ENCODE data around the gene PUM1. TPM values are rescaled to one million over a fixed set of nuclear protein-coding genes. Genes with fewer than 3 reads are reported as not detected.
A peak's percentile ranks its signal among the peaks of the same experiment; 100 is the strongest.

Gene PUM1
- total RNA-seq, 4 donors from 2014 or later, result 118 to 191 (median 132) TPM

- intact Hi-C loops (cut with DNase I), result no loop called here
- Histone ChIP-seq H3K27me3 (no peaks in the 10 kb centered on the region), H3K9me3 (no peaks in the 10 kb centered on the region), H3K4me3 (replicated peaks in 1 of 3) (no peak overlapping the region), H3K36me3 (no peaks in the 10 kb centered on the region), H3K4me1 (no peaks in the 10 kb centered on the region), H3K27ac (no peak overlapping the region)
- peak in 1 of 2 donors; percentile 12 for DNase-seq
- no peak for TF ChIP-seq POLR2A (IDR thresholded peaks at IDR 0.05)
- WGBS, 2 donors, result 91 to 94% methylated on average over 2 of the region's 2 CpGs
Measured at GRCh38 chr1:31073044-31073443, 7.5 kb upstream of the PUM1 start.

DNA sequence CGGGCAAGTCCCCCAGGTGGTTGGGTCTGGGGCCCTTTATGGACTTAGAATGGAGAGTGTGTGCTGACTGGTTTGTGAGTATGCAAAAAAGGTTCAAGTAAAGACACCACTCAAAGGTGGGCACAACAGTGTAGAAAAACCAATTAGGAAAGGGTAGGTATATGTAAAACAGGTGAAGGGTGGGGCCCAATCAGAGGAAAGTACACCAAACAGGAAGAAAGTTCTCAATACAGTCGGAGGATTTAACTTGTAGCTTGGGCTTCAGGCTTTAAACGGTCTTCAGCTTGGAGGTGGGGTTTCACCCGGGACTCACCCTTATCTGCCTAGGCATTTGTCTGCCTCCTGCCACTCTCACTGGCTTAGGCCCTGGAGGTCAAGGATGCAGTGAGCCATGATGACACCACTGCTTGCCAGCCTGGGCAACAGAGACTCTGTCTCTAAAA, 6.8 kb upstream of the PUM1 start:
- Histone ChIP-seq H3K27ac (no peak overlapping the region), H3K36me3 (no peaks in the 10 kb centered on the region), H3K27me3 (no peaks in the 10 kb centered on the region), H3K9me3 (no peaks in the 10 kb centered on the region), H3K4me1 (no peaks in the 10 kb centered on the region), H3K4me3 (replicated peaks in 1 of 3) (no peak overlapping the region)
- intact Hi-C loops (cut with DNase I), result no loop called here
- no peak for DNase-seq
- 71 to 72% methylated on average over 4 of the region's 4 CpGs for WGBS, 2 donors
- no peak for TF ChIP-seq POLR2A (IDR thresholded peaks at IDR 0.05)
- TF ChIP-seq, protein P1, sequence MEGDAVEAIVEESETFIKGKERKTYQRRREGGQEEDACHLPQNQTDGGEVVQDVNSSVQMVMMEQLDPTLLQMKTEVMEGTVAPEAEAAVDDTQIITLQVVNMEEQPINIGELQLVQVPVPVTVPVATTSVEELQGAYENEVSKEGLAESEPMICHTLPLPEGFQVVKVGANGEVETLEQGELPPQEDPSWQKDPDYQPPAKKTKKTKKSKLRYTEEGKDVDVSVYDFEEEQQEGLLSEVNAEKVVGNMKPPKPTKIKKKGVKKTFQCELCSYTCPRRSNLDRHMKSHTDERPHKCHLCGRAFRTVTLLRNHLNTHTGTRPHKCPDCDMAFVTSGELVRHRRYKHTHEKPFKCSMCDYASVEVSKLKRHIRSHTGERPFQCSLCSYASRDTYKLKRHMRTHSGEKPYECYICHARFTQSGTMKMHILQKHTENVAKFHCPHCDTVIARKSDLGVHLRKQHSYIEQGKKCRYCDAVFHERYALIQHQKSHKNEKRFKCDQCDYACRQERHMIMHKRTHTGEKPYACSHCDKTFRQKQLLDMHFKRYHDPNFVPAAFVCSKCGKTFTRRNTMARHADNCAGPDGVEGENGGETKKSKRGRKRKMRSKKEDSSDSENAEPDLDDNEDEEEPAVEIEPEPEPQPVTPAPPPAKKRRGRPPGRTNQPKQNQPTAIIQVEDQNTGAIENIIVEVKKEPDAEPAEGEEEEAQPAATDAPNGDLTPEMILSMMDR (IDR thresholded peaks at IDR 0.05), result no peak

DNA sequence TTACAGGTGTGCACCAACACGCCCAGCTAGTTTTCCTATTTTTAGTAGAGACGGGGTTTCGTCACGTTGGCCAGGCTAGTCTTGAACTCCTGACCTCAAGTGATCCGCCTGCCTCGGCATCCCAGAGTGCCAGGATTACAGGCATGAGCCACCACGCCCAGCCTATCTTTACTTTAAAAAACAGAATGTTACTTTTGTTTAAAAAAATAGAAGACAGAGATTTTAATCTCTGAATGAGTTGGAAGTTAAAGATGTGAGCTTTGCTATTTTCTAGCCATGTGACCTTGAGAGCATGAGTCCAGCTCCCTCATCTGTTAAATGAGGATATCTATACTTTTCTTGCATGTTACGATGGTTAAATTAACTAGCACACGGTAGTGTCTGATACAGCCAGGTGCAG, 3.9 kb upstream of the PUM1 start:
- WGBS, 2 donors, result 82 to 85% methylated on average over 9 of the region's 9 CpGs
- H3K4me1 ChIP-seq, result peaks cover 0 to 5% of the 10 kb centered on the region in 2 donors
- no peak overlapping the region for H3K4me3 ChIP-seq (replicated peaks in 1 of 3)
- no peaks in the 10 kb centered on the region for H3K27me3 ChIP-seq
- no peak overlapping the region for H3K27ac ChIP-seq
- H3K9me3 ChIP-seq, result no peaks in the 10 kb centered on the region
- no peaks in the 10 kb centered on the region for H3K36me3 ChIP-seq
- DNase-seq, result no peak
- TF ChIP-seq, protein P1 (IDR thresholded peaks at IDR 0.05), result no peak
- no peak for TF ChIP-seq POLR2A (IDR thresholded peaks at IDR 0.05)
- intact Hi-C loops (cut with DNase I), result no loop called here

DNA sequence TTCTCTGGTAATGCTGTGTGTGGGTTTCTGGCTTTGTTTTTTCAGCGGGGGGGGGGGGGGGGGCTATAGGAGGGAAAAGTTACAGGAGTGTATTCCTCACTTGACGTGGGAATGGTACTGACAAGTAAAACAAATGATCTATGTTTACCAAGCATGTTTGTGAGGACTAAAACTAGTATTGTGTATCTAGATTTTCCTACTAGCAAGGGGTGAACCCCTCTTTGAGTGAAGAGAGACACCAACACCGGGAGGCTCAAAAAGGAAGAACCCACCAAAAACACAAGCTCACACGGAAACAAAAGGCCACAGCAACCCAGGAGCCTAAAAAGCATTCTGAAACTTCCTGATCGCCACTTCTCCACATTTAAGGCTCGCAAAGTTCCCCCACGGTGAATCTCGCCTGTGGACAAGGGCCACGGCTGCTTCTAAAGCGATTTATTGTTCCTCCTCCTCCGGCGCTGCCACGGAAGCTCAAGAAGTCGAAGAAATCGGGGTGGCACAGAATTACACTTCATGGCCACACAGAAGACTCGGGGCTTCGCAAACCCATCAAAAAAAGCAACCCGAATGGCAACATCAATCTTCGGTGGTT, 703 bp downstream of the PUM1 start:
- Histone ChIP-seq H3K27me3 (no peaks in the 10 kb centered on the region), H3K36me3 (no peaks in the 10 kb centered on the region), H3K4me3 (replicated peaks in 1 of 3) (peak overlapping the region; percentile 4 to 77 (median 37)), H3K4me1 (peaks cover 31 to 38% of the 10 kb centered on the region in 2 donors), H3K27ac (peak overlapping the region; percentile 95 to 97 (median 95)), H3K9me3 (no peaks in the 10 kb centered on the region)
- no peak for TF ChIP-seq POLR2A (IDR thresholded peaks at IDR 0.05)
- TF ChIP-seq, protein P1 (IDR thresholded peaks at IDR 0.05), result no peak
- intact Hi-C loops (cut with DNase I), result no loop called here
- DNase-seq, result peak; percentile 34 to 36
- WGBS, 2 donors, result 1 to 2% methylated on average over 19 of the region's 19 CpGs

GRCh38 chr1:31064111-31064717, 1.3 kb downstream of the PUM1 start:
- TF ChIP-seq, protein P1 (IDR thresholded peaks at IDR 0.05), result no peak
- 0 to 1% methylated on average over 8 of the region's 8 CpGs for WGBS, 2 donors
- Histone ChIP-seq H3K27me3 (no peaks in the 10 kb centered on the region), H3K4me3 (replicated peaks in 1 of 3) (peak overlapping the region in 2 of 3 donors; percentile 37 to 77), H3K4me1 (peaks cover 31 to 40% of the 10 kb centered on the region in 2 donors), H3K36me3 (peaks cover under 1 to 1% of the 10 kb centered on the region in 2 donors), H3K27ac (peak overlapping the region; percentile 95 to 97 (median 95)), H3K9me3 (no peaks in the 10 kb centered on the region)
- intact Hi-C loops (cut with DNase I), result no loop called here
- DNase-seq, result no peak

All from thyroid gland (tissue), 4 donors.